HEK293 (cell line): ENCODE results near the gene ANTXR2.

Experiments
- CTCF ChIA-PET: fragments of 350-600 bp; formaldehyde crosslinking; extraction: SDS; loops from one replicate; lab custom pipeline; 2021; ENCODE audit warnings: antibody characterized with exemption; lab: Yijun Ruan, JAX
- POLR2A ChIA-PET: fragments of 300-600 bp; formaldehyde crosslinking; extraction: SDS; loops from one replicate; lab custom pipeline; 2020; ENCODE audit warnings: antibody characterized with exemption, inconsistent platforms; lab: Yijun Ruan, JAX
- H3K27ac ChIP-seq: fragments of 200-500 bp; sonication (Bioruptor generic); 2 replicates; pipeline ENCODE4 v1.5.1; 2014; ENCODE audit warnings: low read depth, low read length, control low read depth, inconsistent platforms; ENCODE audit errors: extremely low read depth
- H3K36me3 ChIP-seq, 2 experiments: fragments of 200-500 bp in 1 of 2; sonication (Bioruptor generic) in 1 of 2; 1 replicate in 1 of 2; 2 replicates in 1 of 2; pipeline ENCODE4 v1.5.1; 2014 to 2017; ENCODE audit warnings: inconsistent platforms in 2 of 2, low read length in 2 of 2; ENCODE audit not compliant: control insufficient read depth in 2 of 2, insufficient read depth in 1 of 2
- H3K4me1 ChIP-seq: fragments of 200-500 bp; sonication (Bioruptor generic); 2 replicates; pipeline ENCODE4 v1.5.1; 2014; ENCODE audit warnings: mild to moderate bottlenecking, low read length, inconsistent platforms; ENCODE audit not compliant: control insufficient read depth, insufficient read depth
- H3K4me3 ChIP-seq: 2 replicates; pipeline ENCODE4 v1.5.1; 2011; ENCODE audit warnings: low read depth, mild to moderate bottlenecking, control low read depth, low read length, moderate library complexity
- H3K9me3 ChIP-seq: fragments of 200-500 bp; sonication (Bioruptor generic); 2 replicates; pipeline ENCODE4 v1.5.1; 2014; ENCODE audit warnings: low read depth, low read length, inconsistent platforms; ENCODE audit not compliant: control insufficient read depth, insufficient read depth
- KLF9 ChIP-seq: fragments of 450-650 bp; formaldehyde crosslinking; IDR thresholded peaks from 2 replicates; pipeline ENCODE4 v1.5.1; 2016; ENCODE audit warnings: missing biosample characterization, missing genetic modification characterization, low read depth
- PRDM4 ChIP-seq: fragments of 450-650 bp; formaldehyde crosslinking; IDR thresholded peaks from 2 replicates; pipeline ENCODE4 v1.5.1; 2017; ENCODE audit warnings: missing biosample characterization, missing genetic modification characterization
- PRDM6 ChIP-seq: fragments of 450-650 bp; formaldehyde crosslinking; IDR thresholded peaks from 2 replicates; pipeline ENCODE4 v1.5.1; 2017; ENCODE audit warnings: missing biosample characterization, missing genetic modification characterization
- ZBTB10 ChIP-seq: fragments of 450-650 bp; formaldehyde crosslinking; IDR thresholded peaks from 2 replicates; pipeline ENCODE4 v1.5.1; 2016; ENCODE audit warnings: missing biosample characterization, missing genetic modification characterization
- ZBTB11 ChIP-seq: fragments of 450-650 bp; formaldehyde crosslinking; conservative IDR thresholded peaks from 2 replicates; pipeline ENCODE4 v1.5.1; 2016; ENCODE audit warnings: low read depth, missing biosample characterization, missing genetic modification characterization
- ZFHX2 ChIP-seq: fragments of 450-650 bp; formaldehyde crosslinking; conservative IDR thresholded peaks from 2 replicates; pipeline ENCODE4 v1.5.1; 2016; ENCODE audit warnings: missing biosample characterization, missing genetic modification characterization
- ZNF133 ChIP-seq: fragments of 450-650 bp; formaldehyde crosslinking; IDR thresholded peaks from 2 replicates; pipeline ENCODE4 v1.5.1; 2016; ENCODE audit warnings: missing biosample characterization, missing genetic modification characterization
- ZNF223 ChIP-seq: fragments of 450-650 bp; formaldehyde crosslinking; IDR thresholded peaks from 2 replicates; pipeline ENCODE4 v1.5.1; 2016; ENCODE audit warnings: missing biosample characterization, missing genetic modification characterization
- ZNF324 ChIP-seq: fragments of 450-650 bp; formaldehyde crosslinking; IDR thresholded peaks from 2 replicates; pipeline ENCODE4 v1.5.1; 2016; ENCODE audit warnings: missing biosample characterization, missing genetic modification characterization
- ZNF366 ChIP-seq: fragments of 450-650 bp; formaldehyde crosslinking; conservative IDR thresholded peaks from 2 replicates; pipeline ENCODE4 v1.5.1; 2016; ENCODE audit warnings: missing biosample characterization, missing genetic modification characterization
- ZNF596 ChIP-seq: fragments of 450-650 bp; IDR thresholded peaks from 2 replicates; pipeline ENCODE4 v1.5.0; 2018; ENCODE audit warnings: missing biosample characterization, mild to moderate bottlenecking, missing genetic modification characterization, moderate library complexity
- ZNF837 ChIP-seq: fragments of 450-650 bp; formaldehyde crosslinking; IDR thresholded peaks from 2 replicates; pipeline ENCODE4 v1.5.1; 2016; ENCODE audit warnings: missing biosample characterization, missing genetic modification characterization
- ZSCAN23 ChIP-seq: fragments of 450-650 bp; formaldehyde crosslinking; IDR thresholded peaks from 2 replicates; pipeline ENCODE4 v1.5.1; 2016; ENCODE audit warnings: missing biosample characterization, missing genetic modification characterization

The ANTXR2 gene

GRCh38 chr4:79898055-79898454, 175.0 kb downstream of the ANTXR2 start (continued):
- TF ChIP-seq PRDM6 (tag by site-specific recombination), result peak; percentile 41; the same call in 1 of the 2 replicates
- no peak for TF ChIP-seq ZNF837 (tag by site-specific recombination)
- TF ChIP-seq ZSCAN23 (tag by site-specific recombination), result no peak
- no peak for TF ChIP-seq ZFHX2 (tag by site-specific recombination)
- TF ChIP-seq KLF9 (tag by site-specific recombination), result no peak
- TF ChIP-seq ZNF133 (tag by site-specific recombination), result no peak

- no peak overlapping the region for H3K4me3 ChIP-seq
- CTCF ChIA-PET, result no interaction called here
- no peaks in the 10 kb centered on the region for H3K36me3 ChIP-seq
- H3K4me1 ChIP-seq, result no peaks in the 10 kb centered on the region
- POLR2A ChIA-PET, result no interaction called here
- no peak for TF ChIP-seq ZNF366 (tag by site-specific recombination)
- no peak for TF ChIP-seq PRDM4 (tag by site-specific recombination)
- TF ChIP-seq ZNF223 (tag by site-specific recombination), result no peak
- TF ChIP-seq ZNF596 (tag by site-specific recombination), result no peak
- TF ChIP-seq ZBTB11, result no peak
- no peak overlapping the region for H3K27ac ChIP-seq
- no peaks in the 10 kb centered on the region for H3K9me3 ChIP-seq
These were observed 175.9 kb downstream of the ANTXR2 start for GRCh38 chr4:79897174-79897573.

- POLR2A ChIA-PET, result no interaction called here
- Histone ChIP-seq H3K9me3 (no peaks in the 10 kb centered on the region), H3K36me3 (no peaks in the 10 kb centered on the region), H3K4me1 (no peaks in the 10 kb centered on the region)
- TF ChIP-seq ZNF324 (tag by site-specific recombination) (no peak), ZBTB10 (tag by site-specific recombination) (no peak)
- TF ChIP-seq, all 188 proteins: peak for 0
- no peak overlapping the region for H3K4me3 ChIP-seq
- CTCF ChIA-PET, result no interaction called here
- no peak overlapping the region for H3K27ac ChIP-seq
These were observed 179.6 kb downstream of the ANTXR2 start for GRCh38 chr4:79893456-79893855.
